ENCODE measurements around the gene HIKESHI.

DNA sequence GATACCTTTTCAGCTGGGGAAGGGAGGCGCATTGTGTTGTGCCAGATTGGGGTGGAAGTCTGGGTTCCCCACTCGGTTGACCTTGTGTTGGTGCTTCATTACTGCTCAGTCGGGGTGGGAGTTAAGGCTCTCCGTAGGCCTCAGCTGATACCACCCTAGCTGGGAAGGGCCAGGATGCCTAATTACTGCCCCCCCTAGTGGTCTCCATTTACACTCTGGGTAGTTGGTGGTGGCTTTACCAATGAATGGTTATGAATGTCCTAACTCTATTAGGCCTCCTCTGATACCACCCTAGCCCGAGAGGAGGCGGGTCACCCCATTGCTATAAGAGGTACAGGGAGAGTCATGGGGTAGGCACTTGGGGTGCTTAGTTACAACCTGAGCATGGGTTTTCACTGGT lies 27.5 kb upstream of the HIKESHI start:
- TF ChIP-seq EP300 (IDR thresholded peaks at IDR 0.05; ENCODE audit: borderline replicate concordance): no peak
- TF ChIP-seq FOXM1 (IDR thresholded peaks at IDR 0.05; ENCODE audit: borderline replicate concordance, low read depth): no peak
- TF ChIP-seq TCF12 (IDR thresholded peaks at IDR 0.05; ENCODE audit: low read depth): no peak
- TF ChIP-seq REST (IDR thresholded peaks at IDR 0.05; ENCODE audit: low read depth): no peak
- no peak for TF ChIP-seq TAF1 (IDR thresholded peaks at IDR 0.05; ENCODE audit: low read depth)
- TF ChIP-seq YY1 (IDR thresholded peaks at IDR 0.05; ENCODE audit: low read depth): no peak
- TF ChIP-seq USF1 (IDR thresholded peaks at IDR 0.05): no peak
- TF ChIP-seq CREB1 (IDR thresholded peaks at IDR 0.05; ENCODE audit: low read depth): no peak
- no peak for TF ChIP-seq ZBTB7A (IDR thresholded peaks at IDR 0.05; ENCODE audit: low read depth)
- no peak for TF ChIP-seq TEAD4 (IDR thresholded peaks at IDR 0.05)
